ENCODE data around the gene PIGQ. TPM values are rescaled to one million over a fixed set of nuclear protein-coding genes. Genes with fewer than 3 reads are reported as not detected.

PIGQ gene
- total and polyA plus RNA-seq, 11 donors: 16.4 to 39.5 (median 22.0) TPM

DNA sequence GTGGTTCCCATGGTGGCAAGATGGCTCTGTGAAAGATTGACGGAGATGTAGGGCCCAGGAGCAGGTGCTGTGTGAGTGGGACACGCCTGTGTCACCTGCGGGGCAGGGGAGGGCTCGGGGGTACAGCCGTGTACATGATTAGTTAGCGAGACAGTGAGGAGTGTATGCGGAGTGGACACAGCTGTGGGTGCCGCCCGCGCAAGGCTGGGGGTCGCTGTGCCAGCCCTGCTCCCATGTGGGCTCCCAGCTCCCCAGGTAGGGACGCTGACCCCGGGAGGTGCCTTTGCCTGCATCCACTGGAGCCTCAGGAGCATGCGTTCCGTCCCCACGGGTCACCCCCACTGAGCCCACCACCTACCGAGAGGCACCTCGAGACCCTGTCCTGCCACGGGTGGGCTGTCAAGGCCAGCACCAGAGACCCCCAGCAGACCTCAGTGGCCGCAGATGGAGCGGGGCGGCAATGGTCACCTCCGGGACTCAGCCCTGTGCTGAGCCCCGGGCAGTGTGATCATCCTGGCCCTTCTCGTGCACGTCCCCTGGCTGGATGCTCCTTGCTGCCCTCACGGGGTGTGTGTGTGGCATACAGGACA, 34.8 kb upstream of the PIGQ start:
- intact Hi-C loops (cut with DNase I): no loop called here
- H3K27ac ChIP-seq: no peak overlapping the region
- no peaks in the 10 kb centered on the region for H3K9me3 ChIP-seq
- no peak overlapping the region for H3K4me3 ChIP-seq
- peaks cover 0 to 33% (median 4%) of the 10 kb centered on the region in 9 donors for H3K36me3 ChIP-seq
- DNase-seq: no peak
- TF ChIP-seq, protein P1, sequence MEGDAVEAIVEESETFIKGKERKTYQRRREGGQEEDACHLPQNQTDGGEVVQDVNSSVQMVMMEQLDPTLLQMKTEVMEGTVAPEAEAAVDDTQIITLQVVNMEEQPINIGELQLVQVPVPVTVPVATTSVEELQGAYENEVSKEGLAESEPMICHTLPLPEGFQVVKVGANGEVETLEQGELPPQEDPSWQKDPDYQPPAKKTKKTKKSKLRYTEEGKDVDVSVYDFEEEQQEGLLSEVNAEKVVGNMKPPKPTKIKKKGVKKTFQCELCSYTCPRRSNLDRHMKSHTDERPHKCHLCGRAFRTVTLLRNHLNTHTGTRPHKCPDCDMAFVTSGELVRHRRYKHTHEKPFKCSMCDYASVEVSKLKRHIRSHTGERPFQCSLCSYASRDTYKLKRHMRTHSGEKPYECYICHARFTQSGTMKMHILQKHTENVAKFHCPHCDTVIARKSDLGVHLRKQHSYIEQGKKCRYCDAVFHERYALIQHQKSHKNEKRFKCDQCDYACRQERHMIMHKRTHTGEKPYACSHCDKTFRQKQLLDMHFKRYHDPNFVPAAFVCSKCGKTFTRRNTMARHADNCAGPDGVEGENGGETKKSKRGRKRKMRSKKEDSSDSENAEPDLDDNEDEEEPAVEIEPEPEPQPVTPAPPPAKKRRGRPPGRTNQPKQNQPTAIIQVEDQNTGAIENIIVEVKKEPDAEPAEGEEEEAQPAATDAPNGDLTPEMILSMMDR (IDR thresholded peaks at IDR 0.05): no peak
- no peak for TF ChIP-seq POLR2A (IDR thresholded peaks at IDR 0.05)
- no peak for ATAC-seq
- no peaks in the 10 kb centered on the region for H3K27me3 ChIP-seq
- peaks cover 1 to 39% (median 12%) of the 10 kb centered on the region in 12 donors for H3K4me1 ChIP-seq
- WGBS, 4 donors: 93 to 98% (median 96%) methylated on average over 17 to 27 of the region's 27 CpGs

DNA sequence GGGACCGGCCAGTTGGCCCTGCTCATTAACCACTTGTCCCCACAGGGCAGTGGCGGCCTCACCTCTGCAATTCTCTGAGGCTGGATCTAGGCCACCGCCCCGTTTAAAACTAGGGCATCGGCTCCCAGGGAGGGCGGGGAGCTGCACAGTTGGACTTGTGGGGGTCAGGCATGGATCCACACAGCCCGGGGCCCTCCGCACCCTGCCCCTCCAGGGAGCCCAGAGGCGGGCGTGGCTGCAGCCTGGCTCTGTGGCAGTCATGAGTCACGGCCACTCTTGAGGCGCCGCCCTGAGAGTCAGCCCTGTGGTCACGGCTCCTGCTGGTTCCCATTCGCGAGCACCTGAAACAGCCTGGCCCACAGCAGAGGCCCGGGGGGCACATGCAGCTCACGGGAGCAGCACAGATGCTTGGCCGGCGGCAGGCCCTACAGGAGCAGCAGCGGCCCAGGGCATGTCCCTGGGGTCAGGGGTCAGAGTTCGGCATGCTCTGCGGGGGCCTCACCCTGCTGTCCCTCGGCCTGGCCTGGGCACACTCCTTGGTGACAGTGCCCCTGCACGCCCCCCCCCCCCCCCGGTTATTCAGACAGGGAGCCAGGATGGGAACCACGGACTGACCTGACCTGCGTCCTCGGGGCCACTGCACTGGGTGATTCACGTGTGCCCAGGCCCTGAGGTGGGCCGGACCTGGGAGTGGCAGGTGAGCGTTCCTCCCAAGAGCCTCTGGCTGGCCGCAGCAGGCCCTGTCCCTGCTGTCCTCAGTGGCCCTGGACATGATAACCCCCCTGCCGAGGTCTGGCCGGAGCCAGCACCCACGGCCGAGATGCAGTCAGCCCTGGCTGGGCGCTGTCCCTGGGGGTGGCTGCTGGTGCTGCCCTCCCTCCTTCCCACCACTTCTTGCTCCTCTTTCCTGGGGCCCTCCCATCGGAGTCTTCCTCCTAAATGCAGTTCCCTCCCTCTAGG, 34.0 kb upstream of the PIGQ start:
- H3K4me3 ChIP-seq: no peak overlapping the region
- no peaks in the 10 kb centered on the region for H3K9me3 ChIP-seq
- no peaks in the 10 kb centered on the region for H3K27me3 ChIP-seq
- WGBS, 4 donors: 81 to 91% (median 90%) methylated on average over 27 to 39 of the region's 39 CpGs
- H3K36me3 ChIP-seq: peaks cover 0 to 33% (median 7%) of the 10 kb centered on the region in 9 donors
- H3K27ac ChIP-seq: no peak overlapping the region
- peaks cover 0 to 31% (median 6%) of the 10 kb centered on the region in 12 donors for H3K4me1 ChIP-seq
- ATAC-seq (peak in 3 of 4 donors; percentile 7 to 47 (median 45)), DNase-seq (peak in 1 of 5 donors; percentile 51)
- TF ChIP-seq, protein P1 (IDR thresholded peaks at IDR 0.05): no peak
- no peak for TF ChIP-seq POLR2A (IDR thresholded peaks at IDR 0.05)
- intact Hi-C loops (cut with DNase I): no loop called here

DNA sequence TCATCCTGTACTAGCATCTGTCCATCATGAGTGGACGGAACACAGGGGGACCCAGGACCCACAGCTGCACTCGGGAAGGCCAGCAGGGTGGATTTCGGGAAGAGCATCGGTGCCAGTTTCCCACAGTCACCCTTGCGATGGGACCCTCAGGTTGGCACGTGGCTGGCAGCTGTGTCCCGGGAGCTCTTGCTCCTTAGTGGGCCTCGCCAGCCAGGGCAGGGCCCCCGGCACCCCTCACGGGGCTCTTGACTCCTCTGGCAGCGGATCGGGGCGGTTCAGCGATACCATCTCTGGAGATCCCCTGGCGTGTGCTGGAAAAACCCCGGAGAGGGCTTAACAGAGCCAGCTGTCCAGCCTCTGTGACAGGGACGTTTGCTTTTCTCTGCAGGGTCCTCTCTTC, 33.0 kb upstream of the PIGQ start:
- no peaks in the 10 kb centered on the region for H3K27me3 ChIP-seq
- whole genome bisulfite sequencing, 4 donors: 90 to 95% (median 94%) methylated on average over 17 of the region's 17 CpGs
- no peak for DNase-seq
- H3K27ac ChIP-seq: no peak overlapping the region
- no peak for TF ChIP-seq POLR2A (IDR thresholded peaks at IDR 0.05)
- TF ChIP-seq, protein P1 (IDR thresholded peaks at IDR 0.05): no peak
- peaks cover 0 to 34% (median 7%) of the 10 kb centered on the region in 9 donors for H3K36me3 ChIP-seq
- peaks cover 0 to 27% (median 6%) of the 10 kb centered on the region in 12 donors for H3K4me1 ChIP-seq
- no peaks in the 10 kb centered on the region for H3K9me3 ChIP-seq
- ATAC-seq: no peak
- intact Hi-C loops (cut with DNase I): no loop called here
- H3K4me3 ChIP-seq: no peak overlapping the region

Data from heart left ventricle (tissue), 16 donors.